HK-2 (cell line): ENCODE results near the gene GABRB2.
"Not testable (repeated sequence)": the region's sequence is repeated elsewhere in the genome, so short reads cannot be mapped to it uniquely, and the experiment has no call there.

Experiments used
- DNase-seq: peaks from one replicate; pipeline ENCODE4 v3.0.0-alpha.2; 2018; ENCODE audit not compliant: unreplicated experiment

Gene GABRB2

DNA sequence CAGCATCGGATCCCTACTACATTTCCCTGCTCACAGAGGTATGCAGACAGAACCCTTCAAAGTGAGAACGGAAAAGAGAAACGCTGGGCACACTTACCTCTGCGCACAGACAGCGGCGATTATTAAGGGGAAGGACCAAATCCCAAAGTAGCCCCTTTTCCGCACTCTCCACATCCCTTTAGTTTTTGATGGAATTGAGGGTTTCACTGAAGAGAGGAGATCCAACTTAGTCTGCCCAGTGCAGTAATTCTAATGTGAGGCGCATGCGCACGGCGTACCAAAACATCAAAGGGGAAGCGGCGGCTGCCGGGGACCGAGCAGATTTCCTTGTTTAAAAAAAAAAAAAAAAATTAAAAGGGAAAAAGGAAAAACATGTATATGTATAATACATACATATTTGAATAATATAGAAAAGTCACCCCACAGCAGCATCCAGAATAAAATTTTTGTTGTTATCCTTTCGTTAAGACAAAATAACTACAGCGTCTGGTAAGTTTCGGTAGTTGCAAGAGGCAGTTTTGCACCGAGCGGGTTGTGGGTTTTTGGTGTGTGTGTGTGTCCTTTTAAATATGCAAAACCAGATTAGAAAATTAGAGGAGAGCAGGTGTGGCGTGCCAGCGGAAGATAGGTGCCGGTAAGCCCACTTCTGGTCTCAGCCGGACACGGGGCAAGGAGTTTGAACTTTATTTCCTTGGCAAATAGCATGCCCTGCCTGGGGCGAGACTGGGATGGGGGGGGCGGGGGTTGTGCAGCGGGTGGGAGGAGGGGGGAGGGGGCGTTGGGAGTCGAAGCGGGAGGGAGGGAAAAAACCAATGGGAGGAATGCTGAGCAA, at the start of gene GABRB2:
Gene GABRB2 (minus strand): TSS at position 256 of the 832 bp plus-strand sequence. CDS start 82 bp downstream, at position 174.
- DNase-seq: no peak

DNA sequence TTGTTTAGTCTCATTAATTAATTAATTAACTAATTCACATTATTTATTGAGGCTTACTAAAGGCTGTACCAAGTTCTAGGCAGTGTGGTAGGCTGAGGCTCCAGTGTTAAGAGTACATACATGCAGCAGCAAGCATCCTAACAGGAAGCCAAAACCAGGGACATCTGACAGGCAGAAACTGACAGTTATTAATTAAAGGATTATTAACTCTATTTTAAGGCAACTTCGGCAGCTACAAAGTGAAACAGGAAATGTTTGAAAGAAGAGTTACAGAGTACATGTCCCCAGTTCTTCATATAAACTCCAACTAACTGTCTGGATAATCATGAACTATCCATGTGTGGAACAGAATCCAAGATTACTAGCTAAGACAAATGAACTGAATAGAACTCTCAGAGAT, 39.3 kb upstream of the GABRB2 start:
- no peak for DNase-seq

DNA sequence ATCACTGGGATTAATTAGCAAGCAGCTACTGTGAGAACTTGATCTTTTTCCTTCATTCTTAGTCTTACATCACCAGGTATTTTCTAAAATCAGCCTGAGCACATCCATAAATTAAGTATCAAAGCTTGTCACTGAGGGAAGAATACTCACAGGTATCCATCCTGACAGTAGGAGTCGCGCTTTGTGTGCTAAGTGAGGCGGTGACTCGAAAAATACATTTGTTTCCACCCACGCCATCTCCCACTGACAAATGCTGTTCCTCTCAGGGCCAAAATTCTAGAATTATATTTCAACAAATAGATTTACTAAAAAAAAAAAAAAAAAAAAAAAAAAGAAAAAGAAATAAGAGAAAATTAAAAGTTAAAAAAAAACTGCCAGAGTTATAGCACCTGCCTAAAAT, 34.1 kb upstream of the GABRB2 start:
- DNase-seq: no peak

DNA sequence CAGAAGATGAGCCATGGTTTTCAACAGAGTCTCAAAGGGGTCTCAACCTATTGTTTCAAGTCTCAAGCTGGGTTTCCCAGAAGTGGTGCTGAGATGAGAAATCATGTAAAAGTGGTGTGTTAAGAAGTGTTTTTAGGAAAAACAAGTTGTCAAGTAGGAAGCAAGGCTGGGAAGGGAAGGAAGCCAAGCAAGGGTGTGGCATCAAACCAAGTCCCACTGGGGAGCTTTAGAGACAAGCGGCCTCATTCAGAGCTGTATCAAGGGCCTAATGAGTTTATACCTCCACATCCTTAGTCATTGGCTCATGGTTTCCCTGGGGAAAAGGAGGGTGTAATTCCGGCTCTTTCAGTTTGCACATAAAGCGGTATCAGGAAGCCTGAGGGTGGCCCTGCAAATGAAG, 26.4 kb upstream of the GABRB2 start:
- no peak for DNase-seq

DNA sequence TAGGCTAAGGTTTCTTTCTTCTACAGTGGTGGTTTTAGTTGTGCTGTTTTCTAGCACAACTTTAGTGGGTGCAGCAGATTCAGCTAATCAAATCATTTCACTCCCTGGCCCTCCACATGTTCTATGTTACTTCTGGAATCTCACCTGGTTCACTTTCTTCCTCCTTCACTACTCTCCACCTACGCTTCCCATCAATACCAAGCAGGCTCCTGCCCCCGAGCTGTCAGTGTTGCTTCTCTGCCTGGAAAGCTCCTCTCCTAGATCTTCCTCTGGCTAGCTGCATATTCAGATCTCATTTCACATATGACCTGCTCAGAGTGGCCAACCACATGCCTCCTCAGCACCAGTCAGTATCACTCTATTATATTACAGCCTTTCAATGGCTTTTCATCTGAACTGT, 19.6 kb upstream of the GABRB2 start:
- DNase-seq: no peak

DNA sequence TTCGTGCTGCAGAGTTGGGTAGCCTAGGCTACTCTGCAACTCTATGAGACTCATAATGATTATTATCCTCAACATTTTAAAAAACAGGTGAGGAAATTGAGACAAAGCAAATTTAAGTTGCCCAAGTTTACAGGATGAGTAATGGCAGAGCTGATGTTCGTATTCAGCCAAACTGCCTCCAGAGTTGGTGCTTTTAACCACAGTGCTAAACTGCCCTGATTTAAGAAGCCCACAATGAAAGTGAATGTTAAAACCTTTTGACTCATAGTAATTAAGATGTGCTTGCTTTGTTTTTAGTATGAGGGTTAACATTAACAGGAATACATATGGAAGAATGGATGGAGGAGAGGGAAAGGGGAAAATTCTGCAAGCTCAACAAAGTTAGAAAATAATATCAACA, 15.9 kb upstream of the GABRB2 start:
- DNase-seq: no peak

DNA sequence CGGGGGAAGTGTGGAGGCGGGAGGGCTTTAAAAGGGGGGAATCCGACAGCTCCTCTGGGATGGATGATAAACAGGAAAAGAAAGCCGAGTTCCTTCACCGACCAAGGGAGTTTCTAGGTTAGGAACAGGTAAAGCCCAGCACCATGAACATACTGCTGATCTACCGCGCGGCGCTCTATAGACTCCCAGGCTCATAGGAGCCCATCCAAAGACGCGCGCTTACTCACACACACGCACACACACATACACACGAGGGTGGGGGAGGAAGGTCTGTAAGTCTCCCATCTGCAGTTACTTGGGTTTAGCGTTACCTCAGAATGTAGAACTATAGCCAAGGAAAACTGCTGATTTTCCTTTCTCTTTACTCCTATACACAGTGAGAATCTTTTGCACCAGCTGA, 2.6 kb upstream of the GABRB2 start:
- no peak for DNase-seq

DNA sequence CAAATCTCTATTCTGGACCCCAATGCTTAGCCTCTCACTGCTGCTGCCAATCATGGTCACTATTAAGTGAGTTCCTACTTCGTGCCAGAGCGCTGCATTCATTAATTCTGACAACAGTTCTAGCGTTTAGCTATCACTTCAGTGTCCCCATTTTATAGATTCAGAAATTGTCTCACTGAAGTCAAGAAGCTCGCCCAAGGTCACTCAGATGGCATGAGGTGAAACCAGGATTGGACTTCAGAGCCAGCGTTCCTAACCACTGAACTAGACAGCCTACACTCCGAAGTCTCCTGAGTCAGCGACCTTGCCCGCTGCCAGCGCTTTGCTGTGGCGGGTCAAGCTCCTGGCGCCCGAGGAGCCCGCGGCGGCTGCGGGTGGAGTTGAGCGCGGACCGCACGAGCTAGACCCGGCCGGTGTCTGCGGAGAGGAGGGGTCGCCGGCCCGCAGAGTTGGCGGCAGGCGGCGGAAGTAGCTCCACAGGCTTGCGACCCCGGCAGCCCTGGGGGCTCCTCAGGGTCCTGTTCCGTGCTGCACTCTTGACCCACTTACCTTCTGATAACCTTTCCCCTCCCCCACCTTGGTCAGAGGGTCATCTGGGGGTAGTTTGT, 2.1 kb upstream of the GABRB2 start:
- DNase-seq: no peak

DNA sequence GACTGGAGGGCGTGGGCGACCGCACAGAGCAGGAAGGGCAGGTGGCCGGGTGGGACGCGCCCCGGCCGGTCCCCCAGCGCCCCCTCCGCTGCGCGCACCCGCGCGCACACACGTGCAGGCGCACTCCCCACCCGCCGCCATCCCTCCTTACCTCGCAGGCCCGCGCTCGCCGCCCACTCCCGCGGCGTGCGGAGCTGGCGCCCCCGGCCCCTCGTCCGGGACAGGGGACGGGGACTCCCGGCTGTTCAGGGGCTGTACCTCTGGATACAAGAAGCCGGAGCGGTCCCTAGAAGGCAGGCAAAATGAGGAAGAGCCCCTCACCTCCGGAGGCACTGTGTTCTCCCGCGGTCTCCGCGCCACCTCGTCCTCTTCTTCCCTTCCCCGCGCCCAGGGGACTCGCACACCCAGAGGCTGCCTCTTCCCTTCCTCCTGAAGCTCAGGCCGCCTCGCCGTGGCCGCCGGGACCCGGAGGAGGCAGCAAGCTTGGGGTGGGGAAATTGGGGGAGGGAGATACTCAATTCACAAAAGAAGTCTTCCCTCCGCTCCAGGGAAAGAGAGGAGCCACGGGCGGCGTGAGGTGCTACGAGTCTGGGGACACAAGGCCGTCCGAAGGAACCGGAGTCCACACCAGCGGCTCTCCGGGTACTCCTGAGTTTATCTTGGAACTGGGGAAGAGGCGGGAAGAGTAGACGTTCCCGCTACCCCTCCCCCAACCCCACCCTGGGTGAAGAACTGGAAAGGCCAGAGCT, 1.4 kb upstream of the GABRB2 start:
- DNase-seq: no peak

DNA sequence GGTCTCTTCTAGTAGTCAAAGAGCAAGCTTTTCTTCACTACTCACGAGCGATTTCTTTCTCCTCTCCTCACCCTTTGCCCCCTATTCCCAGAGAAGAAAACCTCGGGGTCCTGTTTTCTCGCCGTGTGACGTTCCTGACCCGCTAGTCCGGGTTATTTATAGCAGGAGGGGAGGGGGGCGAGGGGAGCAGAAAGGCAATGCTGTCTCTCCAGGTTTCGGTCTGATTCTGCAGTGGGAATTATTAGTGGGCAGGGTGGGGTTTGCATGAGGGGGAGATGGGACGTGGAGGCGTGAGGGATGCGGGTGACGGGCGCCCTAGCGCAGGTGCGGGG, 847 bp upstream of the GABRB2 start:
- DNase-seq: no peak

DNA sequence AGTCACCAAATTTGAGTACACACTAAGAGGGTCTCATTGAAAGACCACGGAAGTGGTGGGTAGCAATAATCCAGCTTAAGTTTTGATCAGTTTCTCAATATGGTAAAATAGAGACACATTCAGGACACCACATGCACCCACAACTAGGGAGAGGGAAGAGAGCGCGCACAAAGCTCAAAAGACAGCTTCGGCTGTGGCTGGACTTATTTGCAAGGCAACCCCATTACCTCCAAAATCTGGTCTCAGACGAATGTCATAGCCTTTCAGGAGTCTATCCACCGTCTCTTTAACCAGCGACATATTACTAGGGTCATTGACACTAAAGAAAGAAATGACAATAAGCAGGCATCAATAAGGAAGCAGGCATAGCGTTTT, 443 bp downstream of the GABRB2 start:
- DNase-seq: no peak

DNA sequence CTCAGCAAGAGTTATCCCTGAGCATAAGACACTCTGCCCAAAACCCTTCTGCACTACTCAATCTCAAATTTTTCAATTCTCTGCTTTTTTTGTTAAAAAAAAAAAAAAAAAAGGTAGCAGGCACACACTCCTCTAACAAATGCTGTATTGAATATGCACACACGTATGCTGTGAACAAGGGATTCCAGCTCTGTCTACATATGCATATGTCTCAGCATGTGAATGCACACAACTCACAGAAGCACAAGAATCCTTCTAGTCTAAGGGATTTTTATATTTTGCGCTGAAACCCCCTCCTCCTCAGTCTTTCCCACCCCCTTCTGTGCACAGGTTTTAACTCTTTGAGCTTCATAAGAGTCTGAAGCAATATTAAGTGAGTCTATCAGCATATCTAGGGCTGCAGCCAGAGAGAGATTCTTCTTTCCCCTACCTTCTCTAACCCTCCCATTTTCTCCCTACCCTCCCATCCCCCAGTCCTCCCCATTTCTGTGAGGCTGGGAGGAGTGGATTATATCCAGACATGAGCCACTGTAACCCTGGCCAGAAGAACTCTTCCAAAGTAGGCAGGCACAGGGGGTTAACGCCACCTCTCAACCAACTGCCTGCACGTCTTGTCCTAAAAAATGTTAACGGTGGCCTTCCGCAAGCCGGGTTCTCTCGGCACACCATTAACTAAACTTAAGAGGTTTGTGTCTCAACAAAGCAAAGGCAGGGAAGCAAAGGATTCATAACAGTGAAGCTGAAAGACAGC, 1.0 kb downstream of the GABRB2 start:
- DNase-seq: no peak

DNA sequence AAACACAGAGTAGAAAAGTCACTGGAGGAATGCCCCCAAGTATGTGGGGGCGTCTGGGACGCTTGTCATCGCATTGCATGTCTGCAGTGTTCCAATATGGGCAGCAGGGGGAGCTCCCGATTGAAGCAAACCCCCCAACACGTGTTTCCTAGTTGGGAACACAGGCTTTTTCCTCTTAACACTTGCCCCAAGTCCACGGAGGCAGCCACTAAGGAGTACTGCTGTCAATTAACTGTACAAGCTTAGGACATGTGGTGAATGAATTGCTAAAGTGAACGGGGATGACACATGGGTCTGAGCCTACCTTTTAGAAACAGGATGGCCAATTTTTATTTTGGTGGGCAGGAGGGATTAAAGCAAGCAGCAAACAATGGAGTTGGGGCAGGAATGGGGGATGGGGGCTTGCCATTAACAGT, 2.2 kb downstream of the GABRB2 start:
- peak; percentile 26 for DNase-seq

DNA sequence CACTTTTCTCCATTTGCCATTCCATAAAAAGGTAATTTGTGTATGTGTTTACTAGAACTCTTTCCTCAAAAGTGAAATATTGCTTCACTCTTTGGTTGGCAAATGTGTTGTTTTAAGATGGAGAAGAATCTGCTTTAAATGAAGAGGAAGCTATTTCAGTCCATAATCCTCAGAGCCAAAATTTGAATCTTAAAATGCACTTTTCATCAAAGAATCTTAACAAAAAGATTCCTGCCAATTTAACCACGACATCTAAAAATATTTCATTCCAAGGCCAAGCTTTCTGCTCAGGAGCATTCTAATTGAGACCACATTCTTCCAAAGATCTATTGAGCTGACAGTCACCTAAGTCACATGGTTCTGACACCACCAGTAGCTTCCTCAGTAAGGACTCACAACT, 7.5 kb downstream of the GABRB2 start:
- no peak for DNase-seq

DNA sequence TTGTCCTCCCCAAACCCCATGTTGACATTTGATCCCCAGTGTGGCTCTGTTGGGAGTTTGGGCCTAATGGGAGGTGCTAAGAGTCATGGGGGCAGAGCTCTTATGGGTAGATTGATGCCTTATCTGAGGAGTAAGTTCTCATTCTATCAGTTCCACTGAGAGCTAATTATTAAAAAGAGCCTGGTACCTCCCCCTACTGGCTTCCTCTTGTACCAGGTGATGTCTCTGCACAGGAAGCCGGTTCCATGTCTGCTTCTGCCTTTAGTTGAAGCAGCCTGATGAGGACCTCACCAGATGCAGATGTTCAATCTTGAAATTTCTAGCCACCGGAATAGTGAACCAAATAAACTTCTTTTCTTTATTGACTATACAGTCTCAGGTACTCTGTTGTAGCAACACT, 10.8 kb downstream of the GABRB2 start:
- no peak for DNase-seq

DNA sequence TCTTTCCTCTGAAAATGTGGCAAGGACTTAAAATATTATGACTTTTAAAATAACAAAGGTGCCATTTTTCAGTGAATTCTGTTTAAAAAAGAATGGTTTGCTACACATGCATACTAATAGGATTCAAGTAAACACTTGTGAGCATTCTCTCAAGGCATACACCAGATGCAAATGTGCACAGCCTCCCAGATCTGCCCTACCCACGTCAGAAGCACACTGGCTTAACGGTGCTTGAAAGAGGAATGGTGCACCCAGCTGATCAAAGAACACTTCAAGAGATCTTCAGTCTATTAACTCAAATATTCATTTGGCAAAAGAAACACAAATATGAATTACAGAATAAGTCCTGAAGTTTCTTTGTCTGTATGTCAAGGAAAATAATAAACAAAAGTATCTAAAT, 15.8 kb downstream of the GABRB2 start:
- no peak for DNase-seq

DNA sequence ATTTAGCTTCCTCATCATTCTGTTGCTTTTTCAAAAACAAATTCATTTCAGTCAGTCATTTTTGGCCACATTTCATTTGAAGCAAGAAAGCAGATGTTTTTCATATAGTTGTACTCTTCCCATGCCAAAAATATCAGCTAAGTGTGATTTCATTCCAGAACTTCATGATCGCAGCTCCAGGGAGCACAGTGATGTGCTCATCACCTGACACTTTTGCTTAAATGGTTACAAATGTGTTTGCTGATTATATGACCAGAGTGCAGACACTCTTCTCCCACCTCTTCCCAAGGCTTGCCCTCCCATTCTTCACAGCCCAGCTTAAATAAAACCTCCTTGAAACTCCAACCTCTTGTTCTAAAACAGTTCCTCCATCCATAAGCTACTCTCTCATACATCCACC, 32.6 kb downstream of the GABRB2 start:
- DNase-seq: no peak

DNA sequence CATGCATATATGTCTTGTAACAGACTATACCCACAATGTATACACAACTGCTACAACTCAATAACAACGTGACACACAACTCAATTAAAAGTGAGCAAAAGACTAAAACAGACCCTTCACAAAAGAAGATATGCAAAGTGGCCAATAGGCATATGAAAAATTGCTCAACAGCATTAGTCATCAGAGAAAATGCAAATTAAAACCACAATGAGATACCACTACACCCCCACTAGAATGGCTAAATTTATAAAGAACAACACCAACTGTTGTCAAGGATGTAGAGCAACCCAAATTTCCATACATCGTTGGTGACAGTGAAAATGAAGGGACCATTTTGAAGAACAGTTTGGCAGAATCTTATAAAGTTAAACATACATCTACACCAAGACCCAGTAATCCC, 38.9 kb downstream of the GABRB2 start:
- DNase-seq: no peak

DNA sequence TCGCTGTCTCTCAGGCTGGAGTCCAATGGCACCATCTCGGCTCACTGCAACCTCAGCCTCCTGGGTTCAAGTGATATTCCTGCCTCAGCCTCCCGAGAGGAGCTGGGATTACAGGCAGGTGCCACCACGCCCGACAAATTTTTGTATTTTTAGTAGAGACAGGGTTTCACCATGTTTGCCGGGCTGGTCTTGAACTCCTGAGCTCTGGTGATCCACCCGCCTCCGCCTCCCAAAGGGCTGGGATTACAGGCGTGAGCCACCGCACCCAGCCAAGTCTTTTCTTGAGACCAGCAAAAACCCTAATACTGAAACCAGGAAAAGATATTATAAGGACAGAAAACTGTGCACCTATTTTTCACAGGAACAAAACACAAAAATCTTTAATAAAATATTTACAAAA, 41.4 kb downstream of the GABRB2 start:
- DNase-seq: not testable (repeated sequence)

DNA sequence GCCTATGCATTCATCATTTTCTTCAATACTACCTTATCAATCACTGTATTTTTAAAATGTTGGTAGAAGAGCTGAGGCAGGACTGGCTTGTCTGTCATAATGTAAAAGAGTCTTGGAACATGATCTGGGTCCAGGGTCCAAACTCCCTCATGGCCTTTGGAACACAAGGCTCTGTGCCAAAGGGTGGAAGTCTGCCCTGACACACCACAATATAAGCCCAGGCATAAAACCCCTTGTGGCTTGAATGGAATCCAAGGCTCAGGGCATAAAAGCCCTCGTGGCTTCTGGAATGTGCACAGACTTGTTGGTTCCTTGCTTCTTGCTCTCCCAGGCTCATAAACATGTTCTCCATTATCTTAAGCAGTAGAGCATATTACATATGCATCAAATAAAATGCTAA, 48.0 kb downstream of the GABRB2 start:
- DNase-seq: no peak

DNA sequence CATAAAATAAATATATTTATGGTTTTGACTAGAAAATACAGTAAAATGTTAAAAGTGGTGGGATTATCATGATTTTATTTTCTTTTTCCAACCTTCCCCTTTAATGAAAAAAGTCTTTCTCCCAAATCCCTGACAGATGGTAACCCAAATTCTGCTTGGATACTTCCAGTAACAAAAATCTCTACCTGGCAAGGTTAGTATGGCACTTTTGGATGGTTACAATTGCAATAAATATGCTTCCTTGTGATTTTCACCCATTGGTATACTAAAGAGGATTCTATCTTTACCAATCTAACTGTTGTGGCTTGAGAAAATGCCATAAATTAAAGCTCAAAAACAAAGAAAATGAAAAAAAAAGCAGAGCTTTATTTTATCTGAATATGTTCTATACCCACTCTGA, 62.8 kb downstream of the GABRB2 start:
- DNase-seq: no peak

DNA sequence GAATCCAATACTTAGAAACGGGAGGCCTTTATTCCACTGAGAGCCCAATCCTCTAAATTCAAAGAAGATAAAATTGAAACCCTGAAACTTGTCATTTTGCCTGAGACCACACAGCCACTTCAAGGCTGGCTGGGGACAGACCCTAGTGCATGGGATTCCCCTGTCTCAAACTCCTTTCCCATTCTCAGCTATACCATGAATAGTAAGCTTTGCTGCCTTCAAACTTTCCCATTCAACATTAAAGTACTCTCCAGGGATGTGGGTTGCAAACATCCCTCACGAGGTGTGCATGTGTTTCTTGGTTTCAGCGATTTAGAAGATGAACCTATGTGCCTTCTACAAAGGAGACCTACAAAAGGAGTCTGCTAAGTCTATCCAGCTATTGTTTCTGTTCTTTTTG, 64.6 kb downstream of the GABRB2 start:
- no peak for DNase-seq
